ENCODE results near the gene MTHFD1L.
"Not testable (repeated sequence)": the region's sequence is repeated elsewhere in the genome, so short reads cannot be mapped to it uniquely, and the experiment has no call there.

The MTHFD1L gene

GRCh38 chr6:151044465-151045441, 179.3 kb downstream of the MTHFD1L start:
- DNase-seq = no peak

- DNase-seq = not testable (repeated sequence)
These were observed 180.2 kb downstream of the MTHFD1L start for GRCh38 chr6:151045511-151046222.

GRCh38 chr6:151051164-151051563, 185.7 kb downstream of the MTHFD1L start:
- no peak for DNase-seq

GRCh38 chr6:151052021-151052646, 186.6 kb downstream of the MTHFD1L start:
- no peak for DNase-seq

- no peak for DNase-seq
These were observed 188.8 kb downstream of the MTHFD1L start for GRCh38 chr6:151054306-151054705.

GRCh38 chr6:151056230-151056907, 190.9 kb downstream of the MTHFD1L start:
- no peak for DNase-seq

GRCh38 chr6:151057061-151057460, 191.6 kb downstream of the MTHFD1L start:
- no peak for DNase-seq

GRCh38 chr6:151058021-151058733, 192.7 kb downstream of the MTHFD1L start:
- DNase-seq = no peak

GRCh38 chr6:151059612-151060095, 194.2 kb downstream of the MTHFD1L start:
- no peak for DNase-seq

DNA sequence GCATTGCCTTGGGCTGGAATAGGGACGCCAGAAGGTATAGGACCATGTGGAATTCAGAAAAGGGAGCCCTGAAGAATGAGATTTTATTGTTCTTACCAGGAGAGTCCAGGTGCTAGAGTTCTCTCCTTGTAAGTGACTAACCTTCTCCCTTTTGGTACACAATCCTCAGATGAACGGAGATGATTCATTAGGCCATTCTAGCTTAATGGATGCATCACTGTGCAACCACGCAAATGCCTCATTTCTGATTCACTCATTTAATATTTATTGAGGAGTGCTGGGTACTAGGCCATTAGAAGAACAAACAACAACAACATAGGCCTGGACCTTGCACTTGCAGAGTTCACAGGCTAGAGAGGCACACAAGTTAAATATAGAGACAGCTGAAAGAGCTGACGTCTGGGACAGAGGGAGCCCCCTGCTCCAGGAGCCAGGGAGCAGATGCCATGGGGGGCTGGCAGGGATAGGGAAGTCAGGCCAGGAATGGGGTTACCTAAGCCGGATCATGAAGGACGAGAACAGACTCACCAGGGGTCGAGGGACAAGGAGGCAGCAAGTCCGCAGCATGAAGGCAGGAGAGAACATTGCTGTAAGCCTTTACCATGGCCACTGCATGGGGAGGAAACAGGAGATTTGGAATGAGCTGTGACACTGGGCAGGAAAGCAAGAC, 194.7 kb downstream of the MTHFD1L start:
- DNase-seq = no peak

GRCh38 chr6:151060766-151061531, 195.4 kb downstream of the MTHFD1L start:
- DNase-seq = no peak

GRCh38 chr6:151063352-151063751, 197.8 kb downstream of the MTHFD1L start:
- no peak for DNase-seq

DNA sequence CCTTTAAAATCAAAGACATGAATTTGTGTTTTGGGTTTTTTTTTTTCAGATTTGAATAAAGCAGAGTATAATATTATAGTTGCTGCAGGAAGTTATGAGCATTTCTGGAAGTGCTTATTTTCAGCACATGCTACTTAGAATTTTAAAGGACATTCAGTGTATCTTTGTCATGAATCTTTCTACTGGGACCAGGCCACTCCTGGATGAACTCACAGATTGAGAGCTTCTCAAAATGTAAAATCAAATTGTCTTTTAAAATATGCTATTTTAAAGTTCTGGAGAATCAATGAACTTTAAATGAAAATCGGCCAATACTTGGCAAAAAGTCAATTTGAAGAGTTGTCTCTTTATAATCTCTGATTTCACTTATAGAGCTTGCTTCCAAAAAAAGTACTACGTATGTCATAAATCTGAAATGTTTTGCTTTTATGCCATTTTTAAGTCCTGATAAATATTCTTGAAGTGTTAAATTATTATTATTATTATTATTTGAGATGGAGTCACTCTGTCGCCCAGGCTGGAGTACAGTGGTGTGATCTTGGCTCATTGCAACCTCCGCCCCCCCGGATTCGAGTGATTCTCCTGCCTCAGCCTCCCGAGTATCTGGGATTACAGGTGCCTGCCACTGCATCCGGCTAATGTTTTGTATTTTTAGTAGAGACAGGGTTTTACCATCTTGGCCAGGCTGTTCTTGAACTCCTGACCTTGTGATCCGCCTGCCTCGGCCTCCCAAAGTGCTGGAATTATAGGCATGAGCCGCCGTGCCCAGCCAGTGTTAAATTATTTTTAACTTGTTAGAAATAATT, 198.5 kb downstream of the MTHFD1L start:
- no peak for DNase-seq

GRCh38 chr6:151065027-151065815, 199.7 kb downstream of the MTHFD1L start:
- no peak for DNase-seq

DNA sequence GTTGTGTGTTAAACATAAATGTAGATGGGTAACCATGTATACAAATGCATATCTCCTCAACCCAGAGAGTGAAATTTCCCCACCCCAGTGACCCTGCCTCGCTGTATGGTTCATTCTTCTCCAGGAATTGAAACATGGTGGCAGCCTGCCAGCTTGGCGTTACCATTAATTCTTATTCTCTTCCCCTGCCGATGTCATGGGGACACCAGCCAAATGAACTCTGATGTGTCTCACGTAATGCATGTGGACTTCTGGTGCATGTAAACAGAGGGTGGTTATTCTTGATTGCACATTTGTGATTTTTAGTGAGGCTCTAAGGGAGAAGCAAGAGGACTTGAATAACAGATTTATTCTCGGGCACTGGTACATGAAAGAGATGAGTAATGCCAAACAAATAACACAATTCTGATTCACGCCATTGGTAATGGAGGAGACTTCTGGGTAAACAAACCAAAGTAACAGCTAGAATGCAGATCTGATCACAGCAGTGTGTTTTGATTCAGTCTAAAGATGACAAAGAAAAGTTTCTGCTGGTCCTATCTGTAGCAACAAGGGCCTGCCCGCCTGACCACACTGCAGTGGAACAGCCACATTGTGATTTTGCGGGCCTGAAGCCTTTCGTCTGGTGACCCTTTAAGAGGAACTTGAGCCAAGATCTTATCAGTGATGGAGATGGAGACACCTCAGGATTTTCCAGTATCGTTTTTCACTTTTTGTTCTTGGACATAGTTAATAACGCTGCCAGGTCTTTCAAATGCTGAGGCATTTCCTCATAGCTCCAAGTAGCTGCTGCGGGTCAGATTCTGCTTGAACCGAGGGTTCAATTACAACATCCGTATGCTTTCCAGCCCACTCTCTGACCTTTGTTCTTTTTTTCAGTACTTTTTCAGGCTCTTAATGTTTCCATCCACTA, 202.4 kb downstream of the MTHFD1L start:
- no peak for DNase-seq

DNA sequence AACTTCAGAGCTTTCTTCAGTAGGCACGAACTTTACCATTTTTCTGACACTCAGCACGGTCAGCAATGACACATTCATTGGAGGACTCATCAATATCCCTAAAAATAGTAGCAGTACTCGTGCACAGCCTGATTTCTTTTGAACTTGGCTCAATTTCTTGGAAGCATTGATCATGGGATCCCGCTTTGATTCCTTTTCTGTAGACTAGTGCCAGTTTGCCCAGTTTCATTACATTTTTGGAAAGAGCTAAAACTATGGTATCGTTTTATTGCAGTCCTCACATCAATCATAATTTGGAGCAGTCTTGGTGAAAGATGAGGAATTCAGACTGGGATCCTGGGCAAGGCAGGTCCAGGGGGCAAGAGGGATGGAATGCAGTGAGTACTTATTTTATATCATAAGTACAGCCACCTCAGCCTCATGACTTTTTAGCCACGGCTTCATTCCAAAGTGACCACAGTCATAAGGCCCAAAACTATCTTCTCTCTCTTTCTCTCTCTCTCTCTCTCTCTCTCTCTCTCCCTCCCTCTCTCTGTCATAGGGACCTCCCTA, 203.3 kb downstream of the MTHFD1L start:
- no peak for DNase-seq

DNA sequence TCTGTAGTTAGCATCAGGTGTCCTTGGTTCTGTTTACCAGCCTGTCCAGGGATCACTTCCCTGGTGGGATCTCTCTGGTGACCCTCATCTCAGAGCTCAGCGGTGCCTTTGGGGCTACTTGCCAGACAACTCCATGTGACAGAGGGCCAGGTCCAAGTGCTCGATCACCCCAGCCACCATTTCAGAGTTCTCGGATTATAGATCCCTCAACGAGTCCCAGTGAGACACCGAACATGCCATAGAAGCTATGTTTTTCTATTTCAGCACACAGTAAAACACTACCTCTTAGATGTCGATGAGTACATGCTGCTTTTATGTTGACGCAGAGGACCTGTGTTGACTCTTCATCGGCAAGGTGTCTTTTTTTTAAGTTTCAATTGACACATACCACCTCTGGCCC, 204.1 kb downstream of the MTHFD1L start:
- no peak for DNase-seq

Measured in activated T-cell treated with anti-CD3 and anti-CD28 coated beads, Interleukin-2, amount 50 U/mL, for 1 hour (primary cell).